SK-N-MC (cell line): Measurements from ENCODE around the gene SNX32.

Experiments
- DNase-seq: peaks from one replicate; pipeline ENCODE4 v3.0.0-alpha.2; 2011; ENCODE audit warnings: low read depth, low spot score
- H3K27ac ChIP-seq: fragments of 200-600 bp; sonication (generic); 2 replicates; pipeline ENCODE4 v1.5.1; 2016; ENCODE audit warnings: mixed run types
- H3K36me3 ChIP-seq: fragments of 200-600 bp; sonication (generic); 2 replicates; pipeline ENCODE4 v1.6.1; 2017; ENCODE audit warnings: antibody characterized with exemption, low read length, mixed read lengths; ENCODE audit not compliant: insufficient read depth
- H3K4me3 ChIP-seq: fragments of 200-600 bp; sonication (generic); 2 replicates; pipeline ENCODE4 v1.5.1; 2016
- H3K9ac ChIP-seq: fragments of 200-600 bp; sonication (generic); 2 replicates; pipeline ENCODE4 v1.8.0; 2017; ENCODE audit warnings: mixed run types, mixed read lengths; ENCODE audit not compliant: insufficient read length
- H3K9me3 ChIP-seq: fragments of 200-600 bp; sonication (generic); 2 replicates; pipeline ENCODE4 v1.6.1; 2017; ENCODE audit warnings: low read depth, mild to moderate bottlenecking, antibody characterized with exemption, low read length, moderate library complexity, mixed read lengths
- EZH2 ChIP-seq: fragments of 200-600 bp; sonication (generic); IDR thresholded peaks from one replicate; pipeline ENCODE4 v1.6.1; 2017; ENCODE audit warnings: antibody characterized with exemption
- FOXP2 ChIP-seq: optimal IDR thresholded peaks from 2 replicates; pipeline ENCODE3; 2011; ENCODE audit warnings: mild to moderate bottlenecking, moderate library complexity; ENCODE audit not compliant: insufficient read depth; ENCODE audit errors: extremely low read length, control extremely low read depth
- POLR2AphosphoS5 ChIP-seq: IDR thresholded peaks from 2 replicates; pipeline ENCODE4 v1.6.1; 2012; ENCODE audit warnings: mild to moderate bottlenecking, low read depth, low read length, borderline replicate concordance

The SNX32 gene

DNA sequence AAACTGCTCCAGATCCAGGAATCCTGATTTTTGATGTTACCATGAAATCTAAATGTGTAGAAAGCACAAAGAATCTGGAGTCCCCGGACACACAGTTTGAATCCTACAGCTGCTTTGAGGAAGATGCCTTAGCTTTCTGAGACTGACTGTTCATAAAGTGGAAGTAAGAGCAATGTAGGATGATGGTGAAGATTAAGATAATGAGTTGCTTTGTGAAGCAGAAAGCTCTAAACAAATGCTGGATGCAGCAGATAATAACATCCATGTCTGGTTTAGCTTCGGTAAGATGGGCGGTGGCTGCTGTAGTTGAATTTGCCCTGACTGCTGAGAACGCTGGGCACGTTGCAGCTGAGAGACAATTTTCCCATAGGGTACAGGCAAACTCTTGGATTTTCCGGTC, 26.8 kb upstream of the SNX32 start:
- no peak for DNase-seq

DNA sequence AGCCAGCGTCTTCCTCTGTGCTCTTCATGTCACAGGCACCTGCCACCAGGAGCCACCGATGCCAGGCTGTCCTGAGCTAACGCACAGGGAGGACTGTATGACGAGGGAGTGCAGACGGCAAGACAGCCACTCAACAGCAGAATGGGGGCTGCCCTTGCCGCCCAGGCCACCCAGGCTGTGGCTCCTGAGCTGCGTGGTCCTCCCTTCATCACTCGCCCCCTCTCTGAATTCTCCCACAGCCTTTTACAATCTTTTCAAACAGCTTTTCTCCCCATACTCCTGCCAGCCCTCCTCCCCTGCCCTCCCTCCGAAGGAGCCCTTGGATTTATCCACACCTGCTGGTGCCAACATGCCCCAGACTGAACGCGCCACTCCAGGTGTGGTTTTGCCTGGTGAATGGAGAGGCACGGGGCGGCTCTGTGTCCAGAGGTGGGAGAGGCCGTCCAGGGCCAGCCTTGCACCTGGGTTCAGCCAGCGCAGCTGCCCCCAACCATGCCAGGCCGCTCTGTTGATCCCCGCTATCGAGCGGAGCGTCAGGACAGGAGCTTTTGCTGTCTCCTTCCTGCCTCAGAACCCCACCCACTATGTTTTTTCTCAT, 24.9 kb upstream of the SNX32 start:
- Histone ChIP-seq H3K4me3 (no peak overlapping the region), H3K9me3 (no peaks in the 10 kb centered on the region), H3K36me3 (no peaks in the 10 kb centered on the region), H3K9ac (no peak overlapping the region), H3K27ac (no peak overlapping the region)
- TF ChIP-seq POLR2AphosphoS5: no peak
- no peak for TF ChIP-seq FOXP2
- TF ChIP-seq EZH2: no peak
- no peak for DNase-seq

More for the DNA sequence above, 26.8 kb upstream of the SNX32 start:
- Histone ChIP-seq H3K36me3 (no peaks in the 10 kb centered on the region), H3K9ac (no peak overlapping the region), H3K4me3 (no peak overlapping the region), H3K27ac (no peak overlapping the region), H3K9me3 (no peaks in the 10 kb centered on the region)
- TF ChIP-seq FOXP2 (no peak), POLR2AphosphoS5 (no peak), EZH2 (no peak)

DNA sequence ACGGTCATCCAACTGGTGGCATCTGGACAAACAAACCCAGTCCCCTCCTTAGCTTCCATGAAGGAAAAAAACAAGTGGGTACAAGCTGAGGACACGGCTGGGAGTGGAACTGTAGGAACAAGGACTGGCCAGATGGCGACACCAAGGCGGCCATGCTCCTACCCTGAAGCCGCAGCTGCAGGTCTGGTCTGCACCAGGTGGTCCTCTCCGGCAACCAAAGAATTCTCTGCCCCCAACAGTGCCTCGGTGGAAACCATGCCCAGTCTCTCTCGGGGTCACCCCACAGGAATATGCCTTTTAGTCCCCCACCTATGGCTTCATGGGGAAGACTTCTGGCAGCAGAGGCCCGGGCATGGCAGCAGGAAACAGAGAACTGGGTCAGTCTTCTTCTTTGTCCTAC, 24.3 kb upstream of the SNX32 start:
- TF ChIP-seq EZH2: no peak
- no peak for TF ChIP-seq FOXP2
- TF ChIP-seq POLR2AphosphoS5: no peak
- no peak for DNase-seq
- Histone ChIP-seq H3K36me3 (no peaks in the 10 kb centered on the region), H3K9ac (no peak overlapping the region), H3K4me3 (no peak overlapping the region), H3K9me3 (no peaks in the 10 kb centered on the region), H3K27ac (no peak overlapping the region)

DNA sequence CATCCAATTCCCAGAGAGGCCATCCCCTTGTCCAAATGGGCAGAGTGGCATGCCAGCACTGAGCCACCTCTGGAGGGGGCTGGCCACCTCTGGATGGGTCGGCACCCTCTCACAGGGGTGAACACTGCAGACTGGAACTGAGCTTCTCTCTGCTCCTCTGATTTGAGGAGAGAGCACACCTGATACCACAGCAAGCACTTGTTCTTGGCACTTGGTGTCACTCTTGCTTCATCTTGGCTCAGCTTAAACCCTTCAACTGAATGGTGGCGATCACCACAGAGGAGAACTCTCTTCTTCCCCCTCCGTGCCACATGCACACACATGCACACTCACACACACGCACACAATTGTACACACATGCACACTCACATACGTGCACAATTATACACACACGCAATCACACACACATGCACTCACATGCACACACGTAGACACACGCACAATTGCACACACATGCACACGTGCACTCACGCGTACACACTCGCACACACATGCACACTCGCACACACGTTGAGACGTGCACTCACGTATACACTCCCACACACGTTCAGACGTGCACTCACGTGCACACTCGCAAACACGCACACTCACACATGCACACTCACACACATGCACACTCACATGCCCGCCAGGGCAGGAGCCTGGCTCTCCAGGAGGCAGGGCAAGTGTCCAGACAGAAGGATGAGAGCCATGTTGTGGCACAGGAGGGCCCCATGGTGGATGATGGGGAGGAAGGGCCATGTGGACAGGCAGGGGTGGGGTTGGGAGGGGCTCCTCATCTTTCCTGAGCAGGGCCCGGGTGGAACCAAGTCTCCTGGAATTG, 23.5 kb upstream of the SNX32 start:
- TF ChIP-seq POLR2AphosphoS5 (no peak), FOXP2 (no peak), EZH2 (no peak)
- Histone ChIP-seq H3K36me3 (no peaks in the 10 kb centered on the region), H3K27ac (no peak overlapping the region), H3K4me3 (no peak overlapping the region), H3K9ac (no peak overlapping the region), H3K9me3 (no peaks in the 10 kb centered on the region)
- DNase-seq: no peak

DNA sequence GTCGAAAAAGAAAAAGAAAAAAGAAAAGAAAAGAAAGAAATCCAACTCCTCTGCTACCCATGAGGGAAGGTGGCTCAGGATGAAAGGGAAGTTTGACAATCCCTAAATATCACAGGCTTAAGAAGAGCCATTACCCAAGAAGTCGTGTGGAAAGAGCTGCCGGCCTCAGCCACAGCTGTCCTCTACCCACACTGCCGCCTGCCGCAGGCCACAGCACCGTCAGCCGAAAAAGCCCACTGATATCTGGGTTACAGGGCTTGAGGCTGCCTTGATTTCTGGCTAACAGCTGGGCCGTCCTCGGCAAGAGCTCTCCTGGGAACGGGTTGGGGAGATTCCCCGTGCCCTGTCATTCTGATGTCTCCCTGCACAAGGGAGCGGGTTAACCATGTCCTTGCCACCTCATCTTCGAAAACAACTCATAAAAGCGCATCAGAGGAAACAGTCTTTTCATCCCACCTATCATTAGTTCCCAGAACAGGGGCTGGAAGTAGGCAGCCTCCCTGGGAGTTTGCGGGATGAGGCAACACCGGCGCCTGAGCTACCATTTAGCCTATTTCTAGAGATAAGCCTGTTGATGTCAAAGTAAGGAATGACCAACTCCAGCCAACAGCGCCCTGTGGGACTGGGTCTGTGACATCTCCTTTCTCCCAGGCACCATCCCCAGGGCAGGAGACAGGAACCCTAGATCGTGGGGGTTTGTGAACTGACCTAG, 21.8 kb upstream of the SNX32 start:
- no peak overlapping the region for H3K9ac ChIP-seq
- DNase-seq: no peak

DNA sequence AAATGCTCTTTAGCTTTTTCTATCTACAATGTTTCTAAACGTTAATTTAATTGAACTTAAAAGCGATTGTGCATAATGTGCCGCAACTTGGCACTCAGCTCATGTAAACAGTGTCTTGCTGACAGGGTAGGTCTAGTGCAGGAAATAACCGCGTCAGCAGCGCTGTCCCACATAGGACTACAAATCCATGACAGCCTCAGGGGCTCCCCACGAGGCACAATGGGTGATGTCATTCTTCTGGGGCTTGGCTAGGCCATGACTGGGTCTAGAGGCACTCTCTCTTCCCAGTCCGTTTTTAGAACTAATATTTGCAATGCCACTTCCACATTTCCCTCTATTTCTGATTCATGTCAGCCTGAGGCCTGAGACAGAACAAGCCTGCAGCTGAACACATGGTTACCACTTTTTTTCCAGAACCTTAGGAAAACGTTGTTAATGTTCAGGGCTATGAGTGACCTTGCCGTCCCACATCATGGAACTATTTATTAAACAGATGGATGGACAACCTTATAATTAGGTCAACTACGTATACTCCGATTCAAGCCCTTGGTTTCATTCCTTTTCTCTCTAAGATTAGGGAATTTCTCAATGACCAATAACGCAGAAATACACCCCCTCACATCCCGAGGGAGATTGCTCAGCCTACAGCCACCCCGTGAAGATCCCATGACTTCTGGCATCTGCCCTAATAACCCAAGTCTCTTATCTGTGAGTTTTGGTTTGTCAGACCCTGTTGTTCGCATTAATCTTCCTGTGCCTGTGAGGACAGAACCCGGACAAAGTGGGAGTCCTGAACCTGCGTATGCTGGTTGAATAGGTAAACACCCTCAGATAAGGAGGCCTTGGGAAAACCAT, 19.4 kb upstream of the SNX32 start:
- Histone ChIP-seq H3K9ac (peak overlapping the region; percentile 62), H3K36me3 (no peaks in the 10 kb centered on the region), H3K9me3 (no peaks in the 10 kb centered on the region), H3K4me3 (peak overlapping the region; percentile 44), H3K27ac (0 out of 2 replicates have a peak overlapping the region, but pooled peaks have one; percentile 36)
- no peak for TF ChIP-seq EZH2
- peak; percentile 84 for TF ChIP-seq FOXP2
- DNase-seq: peak; percentile 42

More for the DNA sequence above, 21.8 kb upstream of the SNX32 start:
- no peak overlapping the region for H3K4me3 ChIP-seq
- no peaks in the 10 kb centered on the region for H3K9me3 ChIP-seq
- H3K36me3 ChIP-seq: no peaks in the 10 kb centered on the region
- TF ChIP-seq EZH2 (no peak), POLR2AphosphoS5 (no peak), FOXP2 (no peak)
- H3K27ac ChIP-seq: no peak overlapping the region

DNA sequence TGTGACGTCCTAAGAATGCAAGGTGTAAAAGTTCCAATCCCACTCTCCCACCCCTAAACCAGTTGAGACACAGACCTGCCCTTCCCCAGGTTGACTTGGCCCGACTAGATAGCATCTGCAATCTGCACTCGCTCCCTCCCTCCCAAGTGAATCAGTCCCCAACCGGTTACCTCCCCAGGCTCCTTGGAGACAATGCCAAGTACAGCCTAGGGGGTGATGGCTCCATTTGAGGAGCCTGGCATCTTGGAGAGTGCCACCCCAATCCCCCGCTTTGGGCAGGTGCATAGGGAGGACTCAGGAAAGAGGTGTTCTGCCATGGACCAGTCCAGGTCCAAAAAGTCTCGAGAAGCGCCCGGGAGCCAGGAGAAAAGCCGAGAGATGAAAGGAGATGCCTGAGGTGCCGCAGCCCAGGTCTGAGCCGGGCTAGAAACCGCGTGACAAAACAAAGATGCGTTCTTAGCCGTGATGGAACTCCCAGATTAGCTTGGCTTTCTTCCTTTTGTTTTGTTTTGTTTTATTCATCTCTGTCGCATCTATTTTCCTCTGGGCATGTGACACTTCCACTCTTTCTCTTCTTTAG, 18.7 kb upstream of the SNX32 start:
- Histone ChIP-seq H3K4me3 (no peak overlapping the region), H3K27ac (no peak overlapping the region), H3K36me3 (no peaks in the 10 kb centered on the region), H3K9ac (no peak overlapping the region), H3K9me3 (no peaks in the 10 kb centered on the region)
- TF ChIP-seq FOXP2: no peak
- TF ChIP-seq EZH2: no peak
- no peak for TF ChIP-seq POLR2AphosphoS5
- no peak for DNase-seq

DNA sequence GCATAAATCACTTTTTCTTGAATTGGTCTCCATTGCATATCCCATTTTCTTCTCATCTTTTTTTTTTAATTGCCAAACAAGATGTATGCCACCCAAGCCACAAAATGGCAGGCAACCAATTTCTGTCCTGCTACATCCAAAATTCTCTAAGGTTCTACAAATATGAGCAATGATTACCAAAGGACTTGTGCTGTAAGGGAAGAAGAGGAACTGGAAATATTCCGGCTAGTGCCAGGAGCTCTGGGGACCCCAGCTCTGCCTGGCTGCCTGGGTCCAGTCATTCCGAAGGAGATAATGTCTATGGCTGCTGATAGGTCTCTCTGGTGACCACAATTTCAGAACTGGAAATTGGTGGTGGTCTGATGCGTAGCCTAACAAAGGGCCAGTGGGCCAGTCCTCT, 17.1 kb upstream of the SNX32 start:
- H3K4me3 ChIP-seq: no peak overlapping the region
- no peak overlapping the region for H3K27ac ChIP-seq
- DNase-seq: no peak
- TF ChIP-seq FOXP2: no peak
- no peak for TF ChIP-seq EZH2
- TF ChIP-seq POLR2AphosphoS5: no peak
- H3K36me3 ChIP-seq: no peaks in the 10 kb centered on the region
- H3K9me3 ChIP-seq: no peaks in the 10 kb centered on the region
- no peak overlapping the region for H3K9ac ChIP-seq
